ENCODE measurements around the gene GJB2.
"Not testable (repeated sequence)": the region's sequence is repeated elsewhere in the genome, so short reads cannot be mapped to it uniquely, and the experiment has no call there.

GJB2 gene

GRCh38 chr13:20165417-20166257, 27.1 kb downstream of the GJB2 start:
- DNase-seq = no peak

- DNase-seq = no peak
Observed at GRCh38 chr13:20161951-20162300, 30.8 kb downstream of the GJB2 start.

GRCh38 chr13:20161275-20161950, 31.3 kb downstream of the GJB2 start:
- DNase-seq = peak; percentile 4

GRCh38 chr13:20160306-20161274, 32.1 kb downstream of the GJB2 start, which contains the start of gene GJA3:
Gene GJA3 (minus strand): TSS chr13:20161052. CDS start chr13:20143288, 17,764 bp downstream.
- peak; percentile 3 for DNase-seq

- no peak for DNase-seq
Observed at GRCh38 chr13:20159646-20160305, 33.0 kb downstream of the GJB2 start.

GRCh38 chr13:20157151-20157796, 35.5 kb downstream of the GJB2 start:
- DNase-seq = no peak

- no peak for DNase-seq
Observed at GRCh38 chr13:20156702-20157101, 36.0 kb downstream of the GJB2 start.

GRCh38 chr13:20153290-20153689, 39.4 kb downstream of the GJB2 start:
- not testable (repeated sequence) for DNase-seq

- no peak for DNase-seq
Observed at GRCh38 chr13:20151612-20152011, 41.1 kb downstream of the GJB2 start.

GRCh38 chr13:20151016-20151415, 41.7 kb downstream of the GJB2 start:
- no peak for DNase-seq

GRCh38 chr13:20150561-20150960, 42.2 kb downstream of the GJB2 start:
- DNase-seq = no peak

- no peak for DNase-seq
Observed at GRCh38 chr13:20149762-20150161, 43.0 kb downstream of the GJB2 start.

- no peak for DNase-seq
Observed at GRCh38 chr13:20148501-20149183, 44.1 kb downstream of the GJB2 start.

GRCh38 chr13:20146381-20146780, 46.4 kb downstream of the GJB2 start:
- no peak for DNase-seq

- no peak for DNase-seq
Observed at GRCh38 chr13:20145521-20145920, 47.2 kb downstream of the GJB2 start.

GRCh38 chr13:20144141-20144850, 48.4 kb downstream of the GJB2 start:
- no peak for DNase-seq

- DNase-seq = no peak
Observed at GRCh38 chr13:20142927-20143480, 49.7 kb downstream of the GJB2 start.

- no peak for DNase-seq
Observed at GRCh38 chr13:20142023-20142926, 50.5 kb downstream of the GJB2 start.

Measured in RPMI8226 (cell line).